Epithelial cell of proximal tubule (primary cell): Measurements from ENCODE around the gene OR8H2. TPM values are rescaled to one million over a fixed set of nuclear protein-coding genes. Genes with fewer than 3 reads are reported as not detected.
"Not testable (repeated sequence)": the region's sequence is repeated elsewhere in the genome, so short reads cannot be mapped to it uniquely, and the experiment has no call there.

Experiments used
- DNase-seq: peaks from one replicate; pipeline ENCODE4 v3.0.0-alpha.2; 2011; ENCODE audit warnings: low read depth
- H3K4me3 ChIP-seq: 2 replicates; pipeline ENCODE4 v1.5.1; 2011; ENCODE audit warnings: low read depth, mild to moderate bottlenecking, low read length
- total RNA-seq: library from RNA; depleted of rRNA; stranded (reverse); fragments of >200 nt; gene quantifications from 2 replicates; pipeline ENCODE4 v1.2.3, GENCODE V29; 2015
- TF ChIP-seq, protein P1 (sequence below): conservative IDR thresholded peaks from 2 replicates; pipeline ENCODE4 v1.5.1; 2012; ENCODE audit warnings: low read depth, mild to moderate bottlenecking, low read length

The OR8H2 gene
- total RNA-seq, 1 donor from 2014 or later = not detected

DNA sequence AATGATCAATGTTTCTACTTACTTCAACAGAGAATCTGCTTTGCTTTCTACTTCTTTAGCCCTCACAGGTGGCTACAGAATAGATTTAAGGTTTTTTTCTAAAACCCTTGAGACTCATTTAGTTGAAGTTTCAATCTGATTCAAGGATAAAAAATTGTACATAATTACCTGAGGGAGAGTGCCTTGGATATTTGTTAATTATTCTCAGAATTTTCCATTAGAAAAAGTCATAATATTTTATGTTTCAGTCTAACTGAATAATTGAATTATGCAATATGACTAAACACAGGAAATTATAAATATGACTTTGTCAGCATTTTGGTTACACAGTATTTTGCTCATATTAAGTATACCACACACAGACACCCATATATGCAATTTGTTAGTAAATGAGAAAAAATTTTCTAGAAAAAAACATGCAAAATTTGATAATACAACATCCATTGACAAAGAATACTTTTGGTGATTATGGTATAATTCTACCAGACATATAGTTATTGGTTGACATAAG is 36.7 kb downstream of the OR8H2 start, which contains the start of gene OR8J3:
OR8J3 (minus strand) TSS at position 51 of the 511 bp plus-strand sequence. CDS start 2,483 bp downstream, outside the sequence.
- no peak for DNase-seq
- TF ChIP-seq, protein P1, sequence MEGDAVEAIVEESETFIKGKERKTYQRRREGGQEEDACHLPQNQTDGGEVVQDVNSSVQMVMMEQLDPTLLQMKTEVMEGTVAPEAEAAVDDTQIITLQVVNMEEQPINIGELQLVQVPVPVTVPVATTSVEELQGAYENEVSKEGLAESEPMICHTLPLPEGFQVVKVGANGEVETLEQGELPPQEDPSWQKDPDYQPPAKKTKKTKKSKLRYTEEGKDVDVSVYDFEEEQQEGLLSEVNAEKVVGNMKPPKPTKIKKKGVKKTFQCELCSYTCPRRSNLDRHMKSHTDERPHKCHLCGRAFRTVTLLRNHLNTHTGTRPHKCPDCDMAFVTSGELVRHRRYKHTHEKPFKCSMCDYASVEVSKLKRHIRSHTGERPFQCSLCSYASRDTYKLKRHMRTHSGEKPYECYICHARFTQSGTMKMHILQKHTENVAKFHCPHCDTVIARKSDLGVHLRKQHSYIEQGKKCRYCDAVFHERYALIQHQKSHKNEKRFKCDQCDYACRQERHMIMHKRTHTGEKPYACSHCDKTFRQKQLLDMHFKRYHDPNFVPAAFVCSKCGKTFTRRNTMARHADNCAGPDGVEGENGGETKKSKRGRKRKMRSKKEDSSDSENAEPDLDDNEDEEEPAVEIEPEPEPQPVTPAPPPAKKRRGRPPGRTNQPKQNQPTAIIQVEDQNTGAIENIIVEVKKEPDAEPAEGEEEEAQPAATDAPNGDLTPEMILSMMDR = no peak
- H3K4me3 ChIP-seq = no peak within 1 kb of the TSS

DNA sequence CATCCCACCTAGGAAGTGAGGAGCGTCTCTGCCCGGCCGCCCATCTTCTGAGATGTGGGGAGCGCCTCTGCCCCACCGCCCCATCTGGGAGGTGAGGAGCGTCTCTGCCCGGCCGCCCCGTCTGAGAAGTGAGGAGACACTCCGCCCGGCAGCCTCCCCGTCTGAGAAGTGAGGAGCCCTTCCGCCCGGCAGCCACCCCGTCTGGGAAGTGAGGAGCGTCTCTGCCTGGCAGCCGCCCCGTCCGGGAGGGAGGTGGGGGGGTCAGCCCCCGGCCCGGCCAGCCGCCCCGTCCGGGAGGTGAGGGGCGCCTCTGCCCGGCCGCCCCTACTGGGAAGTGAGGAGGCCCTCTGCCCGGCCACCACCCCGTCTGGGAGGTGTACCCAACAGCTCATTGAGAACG is 40.2 kb downstream of the OR8H2 start:
- DNase-seq, H3K4me3 ChIP-seq: not testable (repeated sequence)

DNA sequence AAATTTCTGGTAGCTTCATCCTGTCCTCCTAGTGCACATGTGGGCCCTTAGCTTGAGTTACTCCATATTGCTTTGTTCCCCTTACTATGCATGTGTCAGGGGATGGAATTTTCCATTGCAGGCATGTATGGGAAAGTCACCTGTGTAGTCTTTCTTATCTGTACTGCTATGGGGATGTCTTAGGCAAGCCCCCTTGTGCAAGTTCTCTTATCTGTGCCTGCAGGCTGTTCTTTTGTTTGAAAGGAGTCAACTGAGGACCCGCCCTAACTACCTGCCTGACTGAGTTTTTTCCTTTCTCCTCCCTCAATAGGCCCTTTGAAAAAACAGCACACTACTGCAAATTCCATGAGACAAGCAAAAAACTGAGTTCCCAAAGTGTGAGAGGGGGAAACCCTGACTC is 47.9 kb downstream of the OR8H2 start:
- H3K4me3 ChIP-seq = no peak overlapping the region
- DNase-seq = no peak
- TF ChIP-seq, protein P1 = no peak

DNA sequence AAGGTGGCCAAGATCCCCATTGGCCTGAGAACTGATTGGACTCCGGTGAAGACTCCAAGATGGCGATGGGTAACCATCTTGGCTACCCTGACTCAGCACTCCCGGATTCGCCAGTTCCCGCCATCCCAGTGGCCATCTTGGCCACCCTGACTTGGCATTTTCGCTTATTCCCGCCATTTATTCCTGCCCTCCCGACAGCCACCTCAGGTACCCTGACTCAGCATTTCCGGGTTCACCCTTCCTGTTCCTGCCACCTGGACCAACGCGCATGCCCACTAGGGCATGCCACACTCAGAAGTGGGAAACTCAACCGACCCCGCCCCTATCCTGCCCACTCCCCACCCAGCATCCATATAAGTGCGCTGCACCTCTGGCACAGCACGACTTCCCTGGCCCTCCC is 48.8 kb downstream of the OR8H2 start:
- no peak overlapping the region for H3K4me3 ChIP-seq
- no peak for DNase-seq

More for the DNA sequence above, 48.8 kb downstream of the OR8H2 start:
- TF ChIP-seq, protein P1 = no peak

Other genes starting within 250 kb of the OR8H2 start
- not detected in 2 replicates for gene TRIM51, start 220.4 kb upstream of the OR8H2 start, total RNA-seq
- gene OR5W2, start 189.1 kb upstream of the OR8H2 start, total RNA-seq = not detected in 2 replicates
- gene OR5I1, start 167.3 kb upstream of the OR8H2 start, total RNA-seq = not detected in 2 replicates
- not detected in 2 replicates for gene OR10AG1, start 133.7 kb upstream of the OR8H2 start, total RNA-seq
- gene OR5F1, start 109.1 kb upstream of the OR8H2 start, total RNA-seq = not detected in 2 replicates
- not detected in 2 replicates for gene OR5AS1, start 76.0 kb upstream of the OR8H2 start, total RNA-seq
- not detected in 2 replicates for gene OR8I2, start 10.4 kb upstream of the OR8H2 start, total RNA-seq
- gene OR8H3, start 18.7 kb downstream of the OR8H2 start, total RNA-seq = not detected in 2 replicates
- gene OR8J3, start 36.5 kb downstream of the OR8H2 start, total RNA-seq = not detected in 2 replicates
- gene OR8K5, start 56.6 kb downstream of the OR8H2 start, total RNA-seq = not detected in 2 replicates
- not detected in 2 replicates for gene OR5J2, start 72.9 kb downstream of the OR8H2 start, total RNA-seq
- not detected in 2 replicates for gene OR5T2, start 130.6 kb downstream of the OR8H2 start, total RNA-seq
- gene OR5T3, start 148.6 kb downstream of the OR8H2 start, total RNA-seq = not detected in 2 replicates
- not detected in 2 replicates for gene OR5T1, start 170.5 kb downstream of the OR8H2 start, total RNA-seq
- not detected in 2 replicates for gene OR8H1, start 188.6 kb downstream of the OR8H2 start, total RNA-seq
- gene OR8K3, start 211.5 kb downstream of the OR8H2 start, total RNA-seq = not detected in 2 replicates
- not detected in 2 replicates for gene OR8K1, start 242.4 kb downstream of the OR8H2 start, total RNA-seq